Stimulated activated CD8-positive, alpha-beta memory T cell treated with anti-CD3 and anti-CD28 coated beads, Interleukin-4, amount 100 ng/mL, for 1 hour (primary cell): Measurements from ENCODE around the gene CEP55.

Experiments used
- DNase-seq, 2 donors: peaks; one replicate each; pipeline ENCODE4 v3.0.0-alpha.2; 2020; ENCODE audit warnings: low read depth in 2 of 2, low spot score in 1 of 2

The CEP55 gene

DNA sequence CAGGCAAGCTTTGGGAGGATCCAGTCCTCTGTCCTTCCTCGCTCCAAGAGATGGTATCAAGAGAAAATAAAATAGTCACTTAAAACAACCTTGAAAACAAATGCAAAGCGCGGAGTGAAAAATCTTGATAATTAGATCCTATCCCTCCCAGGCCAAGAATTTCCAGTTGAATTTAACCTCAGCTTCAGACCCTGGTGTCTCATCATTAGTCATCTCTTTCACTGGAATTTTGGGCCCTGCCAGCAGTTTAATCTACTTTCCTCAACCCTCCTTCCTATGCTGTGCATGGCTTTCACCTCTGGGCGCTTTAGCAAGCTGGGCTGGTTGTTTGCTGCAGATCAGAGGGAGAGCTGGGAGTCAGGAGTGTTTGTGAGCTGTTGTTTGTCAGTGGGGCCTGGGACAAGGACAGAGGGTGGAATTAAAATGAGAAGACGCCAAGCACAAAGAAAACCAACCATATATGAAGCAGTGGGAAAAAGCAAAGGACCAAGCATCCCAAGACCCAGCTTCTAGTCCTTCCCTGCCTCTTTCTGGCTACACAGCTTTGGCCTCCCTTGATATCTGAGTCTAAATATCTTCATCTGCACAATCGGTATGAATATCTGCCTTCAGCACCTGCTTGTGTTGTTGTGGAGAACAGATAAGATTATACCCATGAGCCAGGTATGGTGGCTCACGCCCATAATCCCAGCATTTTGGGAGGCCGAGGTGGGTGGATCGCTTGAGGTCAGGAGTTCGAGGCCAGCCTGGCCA lies 27.8 kb upstream of the CEP55 start:
- DNase-seq, result no peak

- DNase-seq, result no peak
Observed at GRCh38 chr10:93469454-93469853, 27.0 kb upstream of the CEP55 start.

- no peak for DNase-seq
Observed at GRCh38 chr10:93471110-93471651, 25.2 kb upstream of the CEP55 start.

DNA sequence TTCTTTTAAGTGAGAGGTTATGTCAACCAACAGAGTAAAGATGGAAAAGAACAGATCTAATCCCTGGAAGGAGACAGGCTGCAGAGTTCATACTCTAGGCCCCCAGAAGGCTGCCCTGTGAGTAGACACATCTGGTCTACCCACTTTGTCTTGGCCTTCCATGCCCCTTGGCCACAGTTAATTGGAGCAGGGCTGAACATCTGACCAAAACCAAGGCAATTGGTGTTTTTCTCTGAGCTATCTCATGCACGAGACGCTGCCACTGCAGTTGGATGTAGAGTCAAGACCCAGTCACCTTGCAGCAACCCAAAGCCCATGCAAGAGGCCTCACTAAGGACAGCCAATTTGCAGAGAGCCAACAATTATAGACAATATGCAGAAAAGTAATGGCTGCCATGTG lies 23.3 kb upstream of the CEP55 start:
- no peak for DNase-seq

GRCh38 chr10:93473804-93474472 lies 22.5 kb upstream of the CEP55 start:
- no peak for DNase-seq

DNA sequence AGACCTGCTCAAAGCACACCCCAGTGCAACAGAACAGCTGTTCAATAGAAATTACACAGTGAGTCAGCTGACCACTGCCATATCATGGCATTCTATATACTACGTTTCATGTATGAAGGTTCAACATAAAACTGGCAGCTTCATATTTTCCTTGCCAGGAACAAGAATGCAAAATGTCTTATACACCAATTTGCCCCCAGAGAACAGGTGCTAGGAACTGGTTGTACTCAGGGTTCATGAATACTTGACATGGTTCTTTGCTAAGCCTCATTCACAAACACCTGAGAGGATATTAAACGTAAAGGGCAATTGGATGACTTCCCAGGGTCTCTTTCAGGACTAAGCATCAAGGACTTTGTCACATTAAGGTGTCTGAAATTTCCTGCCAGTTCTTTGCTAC lies 21.2 kb upstream of the CEP55 start:
- DNase-seq, result no peak

DNA sequence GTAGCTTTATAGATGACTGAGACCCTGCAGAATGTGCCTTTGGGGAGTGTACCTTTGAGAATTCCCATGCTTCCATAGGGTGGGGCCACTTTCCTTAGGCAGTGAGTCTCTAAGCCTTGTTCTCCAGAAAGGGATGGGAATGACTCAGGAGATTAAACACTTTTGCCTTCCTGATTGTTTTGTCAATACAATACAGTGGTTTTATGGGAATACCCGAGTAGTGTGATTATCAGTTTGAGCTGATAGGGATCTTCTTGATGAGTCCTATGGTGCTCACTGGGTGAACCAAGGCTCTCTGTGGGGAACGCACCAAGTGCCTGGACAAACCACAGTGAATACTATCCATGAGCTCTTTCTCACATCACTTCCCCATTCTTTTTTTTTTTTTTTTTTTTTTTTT lies 20.5 kb upstream of the CEP55 start:
- DNase-seq, result no peak

DNA sequence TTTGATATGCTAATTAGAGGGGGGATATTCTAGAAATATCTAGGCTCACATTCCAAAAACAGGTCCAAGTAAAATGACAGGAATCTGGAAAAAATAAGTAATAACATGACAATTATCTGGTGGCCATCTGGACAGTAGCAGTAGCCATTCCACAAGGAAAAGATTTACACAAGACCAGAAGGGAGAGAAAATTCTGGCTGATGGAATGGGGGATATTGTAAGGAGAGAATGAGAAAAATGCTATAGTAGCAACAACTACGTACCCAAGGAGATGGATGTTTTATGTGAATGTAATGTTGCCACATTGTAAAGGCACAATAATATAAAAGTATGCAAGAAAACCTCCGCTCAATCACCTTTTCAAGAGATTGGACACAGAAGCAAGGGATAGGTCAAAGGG lies 19.7 kb upstream of the CEP55 start:
- no peak for DNase-seq

GRCh38 chr10:93478873-93479272 lies 17.5 kb upstream of the CEP55 start:
- DNase-seq, result no peak

- no peak for DNase-seq
Observed at GRCh38 chr10:93481637-93482144, 14.7 kb upstream of the CEP55 start.

DNA sequence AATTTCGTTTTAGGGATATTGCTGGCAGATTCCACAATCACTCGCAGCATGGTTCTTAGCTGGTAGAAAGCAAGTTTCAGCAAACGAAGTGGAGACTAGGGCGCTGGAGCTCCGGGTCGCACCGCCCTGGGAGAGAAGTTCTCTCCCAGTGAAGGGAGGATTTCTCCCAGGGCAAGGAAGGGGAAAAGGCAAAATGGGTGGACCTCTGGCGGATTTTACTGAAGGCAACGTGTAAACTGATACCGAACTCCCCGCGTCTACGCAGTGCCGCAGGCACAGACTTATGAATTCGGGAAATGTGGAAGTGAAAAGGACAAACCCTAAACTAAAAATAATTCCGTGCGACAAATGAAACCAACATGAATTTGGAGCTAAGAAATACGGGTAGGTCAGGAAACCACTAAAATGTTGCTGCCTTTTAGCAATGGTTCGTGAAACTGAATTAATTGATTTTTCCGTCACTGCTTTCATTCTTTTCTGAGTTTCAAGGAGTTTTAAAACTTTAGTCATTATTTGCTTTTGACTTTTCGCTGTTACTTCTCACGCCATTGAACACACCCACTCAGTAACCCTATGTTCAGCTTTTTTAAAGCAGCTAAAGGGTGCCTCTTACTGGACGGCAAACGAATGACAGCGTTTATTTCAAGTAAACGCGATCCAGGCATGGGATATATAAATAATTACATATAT lies 14.1 kb upstream of the CEP55 start, which contains the start of gene MYOF:
Gene MYOF (minus strand): TSS at position 190 of the 690 bp plus-strand sequence. CDS start 140 bp downstream, at position 50.
- DNase-seq, result no peak

DNA sequence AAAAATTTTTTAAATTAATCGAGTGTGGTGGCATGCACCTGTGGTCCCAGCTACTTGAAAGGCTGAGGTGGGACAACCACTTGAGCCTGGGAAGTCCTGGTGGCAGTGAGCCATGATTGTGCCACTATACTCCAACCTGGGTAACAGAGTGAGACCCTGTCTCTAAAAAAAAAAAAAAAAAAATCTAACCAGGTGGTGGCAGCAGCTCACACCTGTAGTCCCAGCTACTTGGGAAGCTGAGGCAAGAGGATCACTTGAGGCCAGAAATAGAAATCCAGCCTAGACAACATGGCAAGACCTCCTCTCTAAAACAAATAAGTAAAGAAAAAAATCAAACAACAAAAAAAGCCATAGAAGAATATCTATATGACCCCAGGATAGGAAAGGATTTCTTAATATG lies 10.7 kb upstream of the CEP55 start:
- no peak for DNase-seq

GRCh38 chr10:93488956-93489528 lies 7.4 kb upstream of the CEP55 start:
- DNase-seq, result no peak

GRCh38 chr10:93491602-93492121 lies 4.8 kb upstream of the CEP55 start:
- no peak for DNase-seq

GRCh38 chr10:93493162-93493561 lies 3.2 kb upstream of the CEP55 start:
- no peak for DNase-seq

GRCh38 chr10:93494494-93494893 lies 1.9 kb upstream of the CEP55 start:
- no peak for DNase-seq

DNA sequence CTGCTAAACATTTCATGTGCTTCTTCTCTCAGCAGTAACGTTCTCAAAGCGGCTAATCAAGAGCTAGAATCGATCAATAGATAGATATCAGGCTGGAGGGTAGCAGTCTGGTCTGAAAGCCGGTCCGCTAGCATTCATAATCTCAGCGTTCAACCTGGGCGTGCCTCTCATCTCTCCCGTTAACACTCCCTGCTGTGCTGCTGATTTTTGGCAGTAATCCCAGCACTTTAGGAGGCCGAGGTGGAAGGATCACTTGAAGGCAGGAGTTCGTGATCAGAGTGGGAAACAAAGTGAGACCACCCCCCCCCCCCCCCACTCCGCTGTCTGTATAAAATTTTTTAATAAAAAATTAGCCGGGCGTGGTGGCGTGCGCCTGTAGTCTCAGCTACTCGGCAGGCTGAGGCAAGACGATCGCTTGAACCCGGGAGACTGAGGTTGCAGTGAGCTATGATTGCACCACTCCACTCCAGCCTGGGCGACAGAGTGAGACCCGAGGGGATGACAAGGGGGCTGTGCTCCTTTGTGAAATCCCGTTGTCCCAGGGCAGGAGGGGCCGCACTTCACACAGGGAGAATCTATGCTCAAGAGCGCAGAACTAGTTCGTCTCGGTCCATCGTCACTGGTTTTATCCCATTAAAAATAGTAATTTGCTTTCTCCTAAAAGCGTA lies 624 bp upstream of the CEP55 start:
- no peak for DNase-seq

DNA sequence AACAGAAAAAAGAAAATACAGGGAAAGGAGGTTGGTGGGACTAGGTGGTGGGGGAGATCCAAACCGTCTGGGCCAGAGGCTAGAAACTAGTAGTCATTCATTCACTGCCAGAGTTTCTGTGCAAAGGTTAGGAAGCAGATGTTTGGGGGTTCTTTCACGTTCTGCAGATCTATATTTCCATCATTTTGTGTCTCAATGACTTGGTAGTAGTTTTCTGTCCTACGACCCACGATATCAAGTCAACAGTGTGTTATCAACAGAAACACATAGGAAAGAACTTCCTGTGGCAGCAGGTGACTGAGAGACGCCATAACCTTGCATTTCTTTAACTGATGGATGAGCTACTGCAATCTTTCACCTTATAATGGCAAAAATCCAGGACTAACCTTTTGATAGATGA lies 1.8 kb downstream of the CEP55 start:
- DNase-seq, result no peak

- no peak for DNase-seq
Observed at GRCh38 chr10:93501650-93502049, 5.2 kb downstream of the CEP55 start.

DNA sequence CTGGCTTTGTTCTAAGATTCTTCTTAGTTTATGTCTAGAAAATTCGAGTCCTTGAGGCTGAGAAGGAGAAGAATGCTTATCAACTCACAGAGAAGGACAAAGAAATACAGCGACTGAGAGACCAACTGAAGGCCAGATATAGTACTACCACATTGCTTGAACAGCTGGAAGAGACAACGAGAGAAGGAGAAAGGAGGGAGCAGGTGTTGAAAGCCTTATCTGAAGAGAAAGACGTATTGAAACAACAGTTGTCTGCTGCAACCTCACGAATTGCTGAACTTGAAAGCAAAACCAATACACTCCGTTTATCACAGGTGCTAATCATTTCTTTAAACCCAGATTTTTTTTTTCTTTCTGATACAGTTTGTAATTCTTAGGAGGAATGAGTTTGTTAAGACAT lies 6.7 kb downstream of the CEP55 start:
- DNase-seq, result no peak

GRCh38 chr10:93505075-93505474 lies 8.7 kb downstream of the CEP55 start:
- no peak for DNase-seq
